K562 (cell line): ENCODE measurements around the gene KMO. TPM values are rescaled to one million over a fixed set of nuclear protein-coding genes. Genes with fewer than 3 reads are reported as not detected.

Experiments
- ATAC-seq: fragments of 200-7000 bp; cut with Tn5 transposase; 3 replicates; pipeline ENCODE4 v1.9.1; 2020; ENCODE audit warnings: moderate library complexity
- BruUV-seq: library from RNA; stranded (reverse); fragments of 400-500 nt; replicated peaks from 2 replicates; lab custom pipeline; 2021; lab: Mats Ljungman, UMichigan
- CTCF ChIA-PET: fragments of 300-600 bp; formaldehyde crosslinking; extraction: SDS; loops from one replicate; lab custom pipeline; 2021; ENCODE audit warnings: low intra/inter-chr PET ratio; lab: Yijun Ruan, JAX
- POLR2A ChIA-PET: fragments of 300-600, 350-650 bp; sonication (Branson Sonifier 250); formaldehyde crosslinking; extraction: SDS; loops from one replicate; lab custom pipeline; 2021; ENCODE audit warnings: antibody characterized with exemption, inconsistent platforms; lab: Yijun Ruan, JAX
- DNase-seq, 4 experiments: peaks; one replicate each; pipeline versions ENCODE4 v3.0.0 to v3.0.0-alpha.2; 2011 to 2018; ENCODE audit warnings: low spot score in 3 of 4, mixed read lengths in 3 of 4; ENCODE audit errors: extremely low read depth in 1 of 4
- FAIRE-seq: peaks from 2 replicates; lab custom pipeline; 2011; peaks lifted over from hg19 to GRCh38; lab: Jason Lieb, UNC
- H2AFZ ChIP-seq: 2 replicates; pipeline ENCODE4 v1.6.0; 2011; ENCODE audit warnings: low read depth, low read length, control low read depth, inconsistent platforms
- H3K27ac ChIP-seq: fragments of 200-600 bp; 3 replicates; pipeline ENCODE4 v1.8.0; 2011; ENCODE audit warnings: low read depth, mild to moderate bottlenecking, control low read depth, inconsistent platforms, low read length, moderate library complexity, mixed read lengths; ENCODE audit errors: extremely low read depth
- H3K27me3 ChIP-seq, 2 experiments: fragments of 300-600 bp in 1 of 2; 2 replicates in 1 of 2; 3 replicates in 1 of 2; pipeline versions ENCODE4 v1.6.0 to v1.8.0; 2011; ENCODE audit warnings: inconsistent platforms in 2 of 2, low read length in 2 of 2, mild to moderate bottlenecking in 1 of 2, mixed read lengths in 1 of 2, moderate library complexity in 1 of 2; ENCODE audit not compliant: control insufficient read depth in 2 of 2, insufficient read depth in 2 of 2
- H3K36me3 ChIP-seq: fragments of 300-600 bp; 3 replicates; pipeline ENCODE4 v1.8.0; 2011; ENCODE audit warnings: mild to moderate bottlenecking, low read length, inconsistent platforms; ENCODE audit not compliant: control insufficient read depth, insufficient read depth
- H3K4me1 ChIP-seq, 2 experiments: fragments of 200-600 bp in 1 of 2; replicated peaks in 1 of 2; 2 replicates in 1 of 2; 3 replicates in 1 of 2; pipeline versions ENCODE4 v1.5.1 to v1.8.0; 2011; ENCODE audit warnings: inconsistent platforms in 2 of 2, low read length in 2 of 2, mild to moderate bottlenecking in 1 of 2, mixed read lengths in 1 of 2, moderate library complexity in 1 of 2; ENCODE audit not compliant: control insufficient read depth in 2 of 2, insufficient read depth in 2 of 2
- H3K4me2 ChIP-seq: 2 replicates; pipeline ENCODE4 v1.6.1; 2011; ENCODE audit warnings: low read length, control low read depth, inconsistent platforms, mixed read lengths; ENCODE audit not compliant: insufficient read depth
- H3K4me3 ChIP-seq: fragments of 200-600 bp; sonication (generic), shearing (Covaris generic); 2 replicates; pipeline ENCODE4 v1.5.1; 2016; ENCODE audit warnings: control low read depth, inconsistent platforms
- H3K79me2 ChIP-seq: fragments of 200-600 bp; 3 replicates; pipeline ENCODE4 v1.8.0; 2011; ENCODE audit warnings: low read length, inconsistent platforms; ENCODE audit not compliant: control insufficient read depth, insufficient read depth
- H3K9ac ChIP-seq, 2 experiments: 2 replicates each; pipeline versions ENCODE4 v1.6.0 to v1.6.1; 2011; ENCODE audit warnings: low read depth in 2 of 2, low read length in 2 of 2, control low read depth in 1 of 2, inconsistent platforms in 1 of 2, mild to moderate bottlenecking in 1 of 2, mixed read lengths in 1 of 2; ENCODE audit not compliant: insufficient read depth in 1 of 2
- H3K9me1 ChIP-seq: one replicate; pipeline ENCODE4 v1.6.0; 2011; ENCODE audit warnings: inconsistent platforms, mild to moderate bottlenecking, low read length, moderate library complexity; ENCODE audit not compliant: control insufficient read depth, insufficient read depth
- H3K9me3 ChIP-seq: replicated peaks from 2 replicates; pipeline ENCODE4 v1.5.1; 2011; ENCODE audit warnings: low read depth, low read length, inconsistent platforms; ENCODE audit not compliant: control insufficient read depth, insufficient read depth
- H4K20me1 ChIP-seq: replicated peaks from 2 replicates; pipeline ENCODE4 v1.6.1; 2011; ENCODE audit warnings: low read length, inconsistent platforms, mixed read lengths; ENCODE audit not compliant: control insufficient read depth, insufficient read depth
- HDAC2 ChIP-seq: fragments of 450-650 bp; IDR thresholded peaks from 2 replicates; pipeline ENCODE4 v1.6.1; 2016; ENCODE audit warnings: mild to moderate bottlenecking
- MECOM ChIP-seq: fragments of 250-450 bp; sonication (Bioruptor Pico); IDR thresholded peaks from 2 replicates; pipeline ENCODE4 v1.8.0; 2022; ENCODE audit warnings: inconsistent platforms
- NFE2 ChIP-seq: IDR thresholded peaks from 2 replicates; pipeline ENCODE4 v1.6.1; 2014; ENCODE audit warnings: antibody characterized with exemption, low read depth
- NRF1 ChIP-seq, 2 experiments: fragments of 450-650 bp; IDR thresholded peaks in 1 of 2; conservative IDR thresholded peaks in 1 of 2; 2 replicates each; pipeline ENCODE4 v1.6.1; 2014; ENCODE audit warnings: mild to moderate bottlenecking in 2 of 2
- TARDBP ChIP-seq: fragments of 450-650 bp; IDR thresholded peaks from 2 replicates; pipeline ENCODE4 v1.6.1; 2016
- U2AF1 ChIP-seq: fragments of 200-400 bp; formaldehyde crosslinking; optimal IDR thresholded peaks from 2 replicates; pipeline ENCODE3; 2017; ENCODE audit warnings: mild to moderate bottlenecking, low read depth, low read length, moderate library complexity
- ZNF586 ChIP-seq: fragments of 450-650 bp; formaldehyde crosslinking; conservative IDR thresholded peaks from 2 replicates; pipeline ENCODE4 v1.4.0; 2020; ENCODE audit warnings: mild to moderate bottlenecking, moderate library complexity
- WGBS: fragments of 100-300 bp; shearing (Covaris generic); methylation state at CpG from one replicate; pipeline ENCODE4 v1.1.6; 2016; ENCODE audit warnings: low coverage, mixed read lengths; ENCODE audit not compliant: insufficient coverage; ENCODE audit errors: missing lambda C conversion rate; 5-methylcytosine and 5-hydroxymethylcytosine counted together
- in situ Hi-C: fragments of 300-500 bp; cut with MboI; formaldehyde crosslinking; loops from 4 replicates; pipeline ENCODE4 v1.15.0; 2018; ENCODE audit warnings: inconsistent platforms, mixed read lengths
- intact Hi-C: fragments of 100-400 bp; cut with micrococcal nuclease; formaldehyde crosslinking; loops from 2 replicates; pipeline ENCODE4 v1.14.2; 2022
- polyA plus RNA-seq, 8 experiments: library from polyadenylated mRNA; depleted of rRNA in 4 of 8; stranded (reverse) in 5 of 8; unstranded in 3 of 8; fragments of >200 nt; fragmentation: Nextera tagmentation in 2 of 8; fragmentation: Illumina TruSeq in 1 of 8; extraction: Ambion mirVana in 2 of 8; extraction: Trizol in 1 of 8; gene quantifications; 2 replicates each; pipeline versions ENCODE4 v1.2.1 to v1.2.3, GENCODE V29; 2011 to 2014; ENCODE audit warnings: inconsistent platforms in 1 of 8, missing spikeins in 1 of 8
- total RNA-seq, 7 experiments: library from RNA; depleted of rRNA in 6 of 7; stranded (reverse); fragments of >200 nt in 6 of 7; fragmentation: Illumina TruSeq in 2 of 7; extraction: Trizol in 2 of 7; gene quantifications; 2 replicates each; pipeline versions ENCODE4 v1.2.1 to v1.2.3, GENCODE V29; 2011 to 2021; ENCODE audit warnings: low replicate concordance in 1 of 7
- TF ChIP-seq, protein P1 (sequence below): fragments of 450-650 bp; conservative IDR thresholded peaks from 2 replicates; pipeline ENCODE4 v1.6.1; 2016; ENCODE audit warnings: missing genetic modification characterization, low read depth, mild to moderate bottlenecking, missing compliant biosample characterization, moderate library complexity
- TF ChIP-seq, protein P2 (sequence below): fragments of 250-450 bp; sonication (Bioruptor Pico); IDR thresholded peaks from 2 replicates; pipeline ENCODE4 v1.4.0; 2020
- TF ChIP-seq, protein P3 (sequence below): fragments of 250-450 bp; sonication (Bioruptor Pico); IDR thresholded peaks from 2 replicates; pipeline ENCODE4 v1.5.1; 2021; ENCODE audit warnings: mild to moderate bottlenecking

The KMO gene
- total and polyA plus RNA-seq, 9 of the 15 experiments (the other 6 are each of a cell fraction or from before 2014, with no cell fraction given), result 0.01 to 0.11 (median 0.01) TPM; not detected in 6

DNA sequence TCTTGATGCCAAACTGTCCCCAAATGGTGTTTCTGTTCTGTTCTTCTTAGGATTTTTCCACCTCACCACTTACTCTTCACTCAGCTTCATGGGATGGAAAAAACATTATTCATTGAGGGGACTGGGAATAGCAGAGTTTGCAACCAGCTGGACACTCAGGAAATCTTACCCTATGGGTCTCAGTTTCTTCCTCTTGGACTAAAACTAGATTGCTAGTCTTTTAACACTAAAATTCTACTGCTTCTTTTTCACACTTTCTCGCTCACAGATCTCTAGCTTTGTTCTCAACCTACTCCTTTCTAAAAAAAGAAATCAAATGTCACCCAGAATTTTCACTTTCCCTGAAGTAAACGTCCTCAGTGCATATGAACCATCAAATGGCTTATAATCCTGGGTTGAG, 4.8 kb downstream of the KMO start (continued):
- TF ChIP-seq, protein P1, sequence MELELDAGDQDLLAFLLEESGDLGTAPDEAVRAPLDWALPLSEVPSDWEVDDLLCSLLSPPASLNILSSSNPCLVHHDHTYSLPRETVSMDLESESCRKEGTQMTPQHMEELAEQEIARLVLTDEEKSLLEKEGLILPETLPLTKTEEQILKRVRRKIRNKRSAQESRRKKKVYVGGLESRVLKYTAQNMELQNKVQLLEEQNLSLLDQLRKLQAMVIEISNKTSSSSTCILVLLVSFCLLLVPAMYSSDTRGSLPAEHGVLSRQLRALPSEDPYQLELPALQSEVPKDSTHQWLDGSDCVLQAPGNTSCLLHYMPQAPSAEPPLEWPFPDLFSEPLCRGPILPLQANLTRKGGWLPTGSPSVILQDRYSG, result no peak
- TF ChIP-seq HDAC2, result no peak
- TF ChIP-seq, protein P2, sequence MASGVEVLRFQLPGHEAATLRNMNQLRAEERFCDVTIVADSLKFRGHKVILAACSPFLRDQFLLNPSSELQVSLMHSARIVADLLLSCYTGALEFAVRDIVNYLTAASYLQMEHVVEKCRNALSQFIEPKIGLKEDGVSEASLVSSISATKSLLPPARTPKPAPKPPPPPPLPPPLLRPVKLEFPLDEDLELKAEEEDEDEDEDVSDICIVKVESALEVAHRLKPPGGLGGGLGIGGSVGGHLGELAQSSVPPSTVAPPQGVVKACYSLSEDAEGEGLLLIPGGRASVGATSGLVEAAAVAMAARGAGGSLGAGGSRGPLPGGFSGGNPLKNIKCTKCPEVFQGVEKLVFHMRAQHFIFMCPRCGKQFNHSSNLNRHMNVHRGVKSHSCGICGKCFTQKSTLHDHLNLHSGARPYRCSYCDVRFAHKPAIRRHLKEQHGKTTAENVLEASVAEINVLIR (CRISPR knock-in tag), result no peak
- TF ChIP-seq TARDBP, result no peak
- TF ChIP-seq U2AF1, result no peak
- TF ChIP-seq ZNF586 (CRISPR knock-in tag), result no peak

DNA sequence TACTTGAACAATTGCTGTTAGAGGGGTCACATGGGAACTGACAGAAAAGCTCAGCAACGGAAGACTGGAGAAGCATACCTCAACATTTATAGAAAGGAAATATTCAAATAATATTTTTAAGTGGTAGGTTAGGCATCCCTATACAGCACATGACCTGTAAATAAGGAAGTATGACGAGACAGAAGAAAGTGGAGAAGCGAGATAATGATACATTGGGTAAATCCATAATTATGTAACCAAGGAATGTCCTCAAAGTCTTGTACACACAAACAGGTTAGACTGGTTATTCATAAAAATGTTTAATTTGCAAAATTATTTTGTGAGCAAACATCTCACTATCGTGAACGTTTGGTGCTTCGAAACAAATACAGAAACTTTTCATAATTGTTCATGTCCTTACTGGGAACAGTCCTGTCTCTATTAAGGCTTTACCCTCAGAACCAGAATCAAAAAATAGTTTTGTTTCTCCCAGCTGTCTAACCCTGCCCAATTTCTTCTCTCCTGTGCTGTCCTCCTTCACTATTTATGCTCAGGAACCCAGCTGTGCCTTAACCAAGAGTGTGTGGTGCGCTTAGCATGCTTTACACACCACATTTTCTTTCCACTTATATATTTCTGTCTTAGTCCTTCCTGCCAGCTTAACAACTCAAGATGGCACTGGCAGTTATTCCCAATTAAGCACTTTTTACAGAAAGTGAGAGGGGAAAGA, 10.2 kb downstream of the KMO start:
- Histone ChIP-seq H3K79me2 (no peaks in the 10 kb centered on the region), H3K9me1 (no peaks in the 10 kb centered on the region), H2AFZ (peak overlapping the region; percentile 61), H3K4me2 (no peak overlapping the region), H3K9me3 (no peaks in the 10 kb centered on the region), H3K27ac (no peak overlapping the region), H3K27me3 (no peaks in the 10 kb centered on the region), H3K36me3 (no peaks in the 10 kb centered on the region), H3K4me3 (no peak overlapping the region), H3K4me1 (no peaks in the 10 kb centered on the region), H3K9ac (no peak overlapping the region), H4K20me1 (no peaks in the 10 kb centered on the region)
- in situ Hi-C loops, result no loop called here
- no TSS peak for BruUV-seq
- TF ChIP-seq NFE2 (0 out of 2 replicates have a peak, but pooled peaks have one; percentile 11), NRF1 (conservative IDR thresholded peaks at IDR 0.05 in 1 of 2, IDR thresholded peaks at IDR 0.05 in 1 of 2) (no peak), MECOM (CRISPR knock-in tag) (no peak)
- TF ChIP-seq, protein P3, sequence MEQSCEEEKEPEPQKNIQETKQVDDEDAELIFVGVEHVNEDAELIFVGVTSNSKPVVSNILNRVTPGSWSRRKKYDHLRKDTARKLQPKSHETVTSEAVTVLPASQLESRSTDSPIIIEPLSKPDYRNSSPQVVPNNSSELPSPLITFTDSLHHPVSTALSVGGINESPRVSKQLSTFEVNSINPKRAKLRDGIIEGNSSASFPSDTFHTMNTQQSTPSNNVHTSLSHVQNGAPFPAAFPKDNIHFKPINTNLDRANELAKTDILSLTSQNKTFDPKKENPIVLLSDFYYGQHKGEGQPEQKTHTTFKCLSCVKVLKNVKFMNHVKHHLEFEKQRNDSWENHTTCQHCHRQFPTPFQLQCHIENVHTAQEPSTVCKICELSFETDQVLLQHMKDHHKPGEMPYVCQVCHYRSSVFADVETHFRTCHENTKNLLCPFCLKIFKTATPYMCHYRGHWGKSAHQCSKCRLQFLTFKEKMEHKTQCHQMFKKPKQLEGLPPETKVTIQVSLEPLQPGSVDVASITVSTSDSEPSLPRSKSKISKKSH, result no peak
- POLR2A ChIA-PET, result no interaction called here
- CTCF ChIA-PET, result no interaction called here
- intact Hi-C loops, result no loop called here
- WGBS, result 26% methylated on average over 7 of the region's 7 CpGs
- no peak for DNase-seq
- ATAC-seq, result no peak
- peak; percentile 29 for FAIRE-seq
